ENCODE results near the gene PCBP3.

- TF ChIP-seq CTCF (IDR thresholded peaks at IDR 0.05): no peak
- no peak for TF ChIP-seq POLR2A (IDR thresholded peaks at IDR 0.05)
Observed at GRCh38 chr21:45756029-45756428, 112.5 kb downstream of the PCBP3 start.
